ENCODE measurements around the gene SLC44A1.

Gene SLC44A1

DNA sequence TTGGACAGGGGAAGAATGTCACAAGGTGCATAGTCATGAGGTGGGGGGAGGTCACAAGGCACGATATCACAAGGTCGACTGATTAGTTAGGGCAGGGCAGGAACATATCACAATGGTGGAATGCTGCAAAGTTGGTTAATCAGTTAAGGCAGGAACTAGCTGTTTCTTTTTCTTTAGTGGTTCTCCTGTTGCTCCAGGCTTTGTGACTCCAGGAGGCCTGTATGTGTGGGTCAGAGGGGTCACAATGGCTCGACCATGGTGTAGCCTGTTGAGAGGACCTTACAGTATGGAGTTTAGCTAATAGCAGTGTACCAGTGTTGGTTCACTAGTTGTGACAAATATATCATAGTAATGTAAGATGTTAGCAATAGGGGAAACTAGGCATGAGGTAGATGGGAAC, 191.0 kb downstream of the SLC44A1 start:
- no peak for TF ChIP-seq EZH2 (IDR thresholded peaks at IDR 0.05; ENCODE audit: borderline replicate concordance, low read length)
- TF ChIP-seq, protein P1, sequence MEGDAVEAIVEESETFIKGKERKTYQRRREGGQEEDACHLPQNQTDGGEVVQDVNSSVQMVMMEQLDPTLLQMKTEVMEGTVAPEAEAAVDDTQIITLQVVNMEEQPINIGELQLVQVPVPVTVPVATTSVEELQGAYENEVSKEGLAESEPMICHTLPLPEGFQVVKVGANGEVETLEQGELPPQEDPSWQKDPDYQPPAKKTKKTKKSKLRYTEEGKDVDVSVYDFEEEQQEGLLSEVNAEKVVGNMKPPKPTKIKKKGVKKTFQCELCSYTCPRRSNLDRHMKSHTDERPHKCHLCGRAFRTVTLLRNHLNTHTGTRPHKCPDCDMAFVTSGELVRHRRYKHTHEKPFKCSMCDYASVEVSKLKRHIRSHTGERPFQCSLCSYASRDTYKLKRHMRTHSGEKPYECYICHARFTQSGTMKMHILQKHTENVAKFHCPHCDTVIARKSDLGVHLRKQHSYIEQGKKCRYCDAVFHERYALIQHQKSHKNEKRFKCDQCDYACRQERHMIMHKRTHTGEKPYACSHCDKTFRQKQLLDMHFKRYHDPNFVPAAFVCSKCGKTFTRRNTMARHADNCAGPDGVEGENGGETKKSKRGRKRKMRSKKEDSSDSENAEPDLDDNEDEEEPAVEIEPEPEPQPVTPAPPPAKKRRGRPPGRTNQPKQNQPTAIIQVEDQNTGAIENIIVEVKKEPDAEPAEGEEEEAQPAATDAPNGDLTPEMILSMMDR (IDR thresholded peaks at IDR 0.05; ENCODE audit: low read length): no peak

DNA sequence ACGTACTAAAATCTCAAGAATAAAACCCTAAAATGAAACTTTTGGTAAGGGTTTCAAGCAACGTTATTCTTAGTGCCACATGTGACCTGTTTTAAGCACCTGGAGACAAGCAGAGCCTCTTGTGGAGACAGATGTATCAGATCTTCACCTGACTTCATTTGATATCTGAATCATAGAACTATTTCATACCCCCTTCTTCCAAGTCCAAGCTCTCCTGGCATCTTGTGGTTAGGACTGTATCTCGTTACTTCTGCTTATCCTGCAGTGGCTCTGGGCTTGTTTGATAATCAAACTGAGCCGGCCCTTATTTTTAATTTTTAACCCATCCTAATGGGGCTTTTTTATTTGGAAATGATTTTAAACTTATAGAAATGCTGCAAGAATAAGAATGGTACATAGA, 192.3 kb downstream of the SLC44A1 start:
- Histone ChIP-seq H3K79me2 (ENCODE audit: insufficient read depth, low read length) (no peaks in the 10 kb centered on the region), H2AFZ (ENCODE audit: low read length) (no peak overlapping the region), H3K9ac (ENCODE audit: low read length) (no peak overlapping the region), H3K9me3 (ENCODE audit: low read length) (no peaks in the 10 kb centered on the region), H3K27me3 (ENCODE audit: insufficient read depth, low read length) (no peaks in the 10 kb centered on the region), H3K4me1 (ENCODE audit: insufficient read depth, low read length, severe bottlenecking) (no peaks in the 10 kb centered on the region), H3K4me3 (ENCODE audit: low read depth, low read length, poor library complexity, severe bottlenecking) (no peak overlapping the region), H3K36me3 (ENCODE audit: insufficient read depth, low read length) (no peaks in the 10 kb centered on the region), H3F3A (ENCODE audit: insufficient read depth, low read length) (no peaks in the 10 kb centered on the region), H3K9me2 (ENCODE audit: low read depth, low read length) (no peaks in the 10 kb centered on the region), H3K27ac (ENCODE audit: low read depth, low read length, poor library complexity, severe bottlenecking) (no peak overlapping the region), H4K20me1 (ENCODE audit: insufficient read depth, low read length) (no peaks in the 10 kb centered on the region), H3K4me2 (ENCODE audit: low read length) (no peak overlapping the region)
- TF ChIP-seq, protein P1 (IDR thresholded peaks at IDR 0.05; ENCODE audit: low read length): no peak
- no peak for TF ChIP-seq EZH2 (IDR thresholded peaks at IDR 0.05; ENCODE audit: borderline replicate concordance, low read length)

More for the DNA sequence above, 191.0 kb downstream of the SLC44A1 start:
- Histone ChIP-seq H3F3A (ENCODE audit: insufficient read depth, low read length) (no peaks in the 10 kb centered on the region), H3K4me3 (ENCODE audit: low read depth, low read length, poor library complexity, severe bottlenecking) (no peak overlapping the region), H3K9ac (ENCODE audit: low read length) (no peak overlapping the region), H3K27me3 (ENCODE audit: insufficient read depth, low read length) (no peaks in the 10 kb centered on the region), H3K9me3 (ENCODE audit: low read length) (no peaks in the 10 kb centered on the region), H3K4me2 (ENCODE audit: low read length) (no peak overlapping the region), H3K27ac (ENCODE audit: low read depth, low read length, poor library complexity, severe bottlenecking) (no peak overlapping the region), H3K36me3 (ENCODE audit: insufficient read depth, low read length) (no peaks in the 10 kb centered on the region), H2AFZ (ENCODE audit: low read length) (no peak overlapping the region), H3K79me2 (ENCODE audit: insufficient read depth, low read length) (no peaks in the 10 kb centered on the region), H4K20me1 (ENCODE audit: insufficient read depth, low read length) (no peaks in the 10 kb centered on the region), H3K9me2 (ENCODE audit: low read depth, low read length) (no peaks in the 10 kb centered on the region), H3K4me1 (ENCODE audit: insufficient read depth, low read length, severe bottlenecking) (no peaks in the 10 kb centered on the region)

DNA sequence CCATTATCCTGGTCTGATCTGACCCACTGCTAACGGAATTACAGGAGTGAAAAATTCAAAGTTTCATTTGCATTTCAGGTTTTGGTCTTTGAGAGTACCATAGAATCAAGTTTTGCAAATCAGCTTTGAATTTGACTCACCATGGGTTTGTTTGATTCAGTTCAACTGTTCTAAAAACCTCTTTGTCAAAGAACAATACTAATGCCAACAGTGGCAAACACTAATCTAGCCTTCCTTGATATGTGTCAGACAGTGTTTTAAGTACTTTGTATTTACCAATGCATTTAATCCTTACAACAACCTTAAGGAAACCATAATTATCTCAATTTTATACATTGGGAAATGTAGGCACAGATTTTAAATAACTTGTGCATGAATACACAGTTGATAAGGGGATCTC, 193.3 kb downstream of the SLC44A1 start:
- no peaks in the 10 kb centered on the region for H3K9me3 ChIP-seq (ENCODE audit: low read length)
- H3K4me2 ChIP-seq (ENCODE audit: low read length): no peak overlapping the region

More for the DNA sequence above, 193.3 kb downstream of the SLC44A1 start:
- H3K36me3 ChIP-seq (ENCODE audit: insufficient read depth, low read length): no peaks in the 10 kb centered on the region
- H3K4me3 ChIP-seq (ENCODE audit: low read depth, low read length, poor library complexity, severe bottlenecking): no peak overlapping the region
- no peaks in the 10 kb centered on the region for H4K20me1 ChIP-seq (ENCODE audit: insufficient read depth, low read length)
- H3K27ac ChIP-seq (ENCODE audit: low read depth, low read length, poor library complexity, severe bottlenecking): no peak overlapping the region
- no peak overlapping the region for H2AFZ ChIP-seq (ENCODE audit: low read length)
- no peaks in the 10 kb centered on the region for H3F3A ChIP-seq (ENCODE audit: insufficient read depth, low read length)
- no peak overlapping the region for H3K9ac ChIP-seq (ENCODE audit: low read length)
- no peaks in the 10 kb centered on the region for H3K79me2 ChIP-seq (ENCODE audit: insufficient read depth, low read length)
- TF ChIP-seq, protein P1 (IDR thresholded peaks at IDR 0.05; ENCODE audit: low read length): no peak
- no peak for TF ChIP-seq EZH2 (IDR thresholded peaks at IDR 0.05; ENCODE audit: borderline replicate concordance, low read length)
- H3K9me2 ChIP-seq (ENCODE audit: low read depth, low read length): no peaks in the 10 kb centered on the region
- H3K27me3 ChIP-seq (ENCODE audit: insufficient read depth, low read length): no peaks in the 10 kb centered on the region
- no peaks in the 10 kb centered on the region for H3K4me1 ChIP-seq (ENCODE audit: insufficient read depth, low read length, severe bottlenecking)

Measured in OCI-LY1 (cell line).